ENCODE data around the gene UBAC2.

DNA sequence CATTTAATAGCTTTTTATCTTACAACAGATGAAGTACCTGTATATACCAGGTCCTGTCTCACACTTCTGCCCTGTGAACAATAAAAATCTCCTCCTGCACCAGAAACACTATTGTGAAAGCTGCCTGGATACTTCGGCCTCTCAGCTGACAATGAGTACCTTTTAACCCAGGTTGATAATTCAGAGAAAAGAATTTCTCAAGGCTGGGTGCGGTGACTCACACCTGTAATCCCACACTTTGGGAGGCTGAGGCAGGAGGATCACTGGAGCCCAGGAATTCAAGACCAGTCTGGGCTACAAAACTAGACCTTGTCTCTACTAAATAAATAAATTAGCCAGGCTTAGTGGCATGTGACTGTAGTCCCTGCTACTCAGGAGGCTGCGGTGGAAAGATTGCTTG lies 235.3 kb downstream of the UBAC2 start:
- TF ChIP-seq CTCF (IDR thresholded peaks at IDR 0.05): no peak
- no peak for TF ChIP-seq EP300 (IDR thresholded peaks at IDR 0.05)
- TF ChIP-seq POLR2A (IDR thresholded peaks at IDR 0.05): no peak
